Suprapubic skin (tissue), 4 donors: Measurements from ENCODE around the gene CCDC174. TPM values are rescaled to one million over a fixed set of nuclear protein-coding genes. Genes with fewer than 3 reads are reported as not detected.
"Not testable (repeated sequence)": the region's sequence is repeated elsewhere in the genome, so short reads cannot be mapped to it uniquely, and the experiment has no call there.

Experiments
- DNase-seq, 2 donors: peaks; one replicate each; pipeline ENCODE4 v3.0.0-alpha.2; 2019; ENCODE audit warnings: low spot score in 2 of 2
- H3K27ac ChIP-seq: fragments of 200-600 bp; sonication (generic); one replicate; pipeline ENCODE4 v1.5.1; 2019
- H3K27me3 ChIP-seq: fragments of 200-600 bp; sonication (generic); one replicate; pipeline ENCODE4 v1.5.1; 2019
- H3K36me3 ChIP-seq: fragments of 200-600 bp; sonication (generic); one replicate; pipeline ENCODE4 v1.5.1; 2019
- H3K4me1 ChIP-seq: fragments of 200-600 bp; sonication (generic); one replicate; pipeline ENCODE4 v1.5.1; 2019
- H3K4me3 ChIP-seq: fragments of 200-600 bp; sonication (generic); one replicate; pipeline ENCODE4 v1.5.1; 2019; ENCODE audit warnings: mild to moderate bottlenecking
- H3K9me3 ChIP-seq: fragments of 200-600 bp; sonication (generic); one replicate; pipeline ENCODE4 v1.5.1; 2019
- EP300 ChIP-seq: sonication (generic); formaldehyde crosslinking; IDR thresholded peaks from one replicate; pipeline ENCODE4 v1.6.1; 2017; ENCODE audit warnings: antibody characterized with exemption
- POLR2A ChIP-seq, 2 donors: fragments of 450-650 bp; IDR thresholded peaks; one replicate each; pipeline ENCODE4 v1.6.1; 2017; ENCODE audit warnings: antibody characterized with exemption in 2 of 2, mild to moderate bottlenecking in 2 of 2, moderate library complexity in 2 of 2
- POLR2AphosphoS5 ChIP-seq, 3 donors: sonication (generic); formaldehyde crosslinking; IDR thresholded peaks; one replicate each; pipeline ENCODE4 v1.6.1; 2017; ENCODE audit warnings: antibody characterized with exemption in 3 of 3
- WGBS: methylation state at CpG from one replicate; pipeline ENCODE4 v1.1.5; 2018; 5-methylcytosine and 5-hydroxymethylcytosine counted together
- total RNA-seq, 4 donors: library from RNA; depleted of rRNA; stranded (reverse); fragments of >200 nt; gene quantifications; one replicate each; pipeline ENCODE4 v1.1.0, GENCODE V29; 2016
- TF ChIP-seq, protein P1 (sequence below), 2 donors: fragments of 200-600 bp in 1 of 2; fragments of 450-650 bp in 1 of 2; sonication (generic) in 1 of 2; IDR thresholded peaks; one replicate each; pipeline ENCODE4 v1.5.1; 2016 to 2019; ENCODE audit warnings: antibody characterized with exemption in 2 of 2, mild to moderate bottlenecking in 1 of 2, moderate library complexity in 1 of 2

Gene CCDC174
- total RNA-seq, 4 donors from 2014 or later: 11.2 to 39.3 (median 14.6) TPM

- WGBS: 92% methylated on average over 4 of the region's 4 CpGs
- TF ChIP-seq POLR2AphosphoS5 (IDR thresholded peaks at IDR 0.05) (no peak), POLR2A (IDR thresholded peaks at IDR 0.05) (no peak), EP300 (no peak)
- TF ChIP-seq, protein P1, sequence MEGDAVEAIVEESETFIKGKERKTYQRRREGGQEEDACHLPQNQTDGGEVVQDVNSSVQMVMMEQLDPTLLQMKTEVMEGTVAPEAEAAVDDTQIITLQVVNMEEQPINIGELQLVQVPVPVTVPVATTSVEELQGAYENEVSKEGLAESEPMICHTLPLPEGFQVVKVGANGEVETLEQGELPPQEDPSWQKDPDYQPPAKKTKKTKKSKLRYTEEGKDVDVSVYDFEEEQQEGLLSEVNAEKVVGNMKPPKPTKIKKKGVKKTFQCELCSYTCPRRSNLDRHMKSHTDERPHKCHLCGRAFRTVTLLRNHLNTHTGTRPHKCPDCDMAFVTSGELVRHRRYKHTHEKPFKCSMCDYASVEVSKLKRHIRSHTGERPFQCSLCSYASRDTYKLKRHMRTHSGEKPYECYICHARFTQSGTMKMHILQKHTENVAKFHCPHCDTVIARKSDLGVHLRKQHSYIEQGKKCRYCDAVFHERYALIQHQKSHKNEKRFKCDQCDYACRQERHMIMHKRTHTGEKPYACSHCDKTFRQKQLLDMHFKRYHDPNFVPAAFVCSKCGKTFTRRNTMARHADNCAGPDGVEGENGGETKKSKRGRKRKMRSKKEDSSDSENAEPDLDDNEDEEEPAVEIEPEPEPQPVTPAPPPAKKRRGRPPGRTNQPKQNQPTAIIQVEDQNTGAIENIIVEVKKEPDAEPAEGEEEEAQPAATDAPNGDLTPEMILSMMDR (IDR thresholded peaks at IDR 0.05): no peak
Measured at GRCh38 chr3:14650193-14650592, 1.4 kb upstream of the CCDC174 start.

GRCh38 chr3:14652360-14652907 lies 872 bp downstream of the CCDC174 start:
- DNase-seq, H3K27ac ChIP-seq, H3K9me3 ChIP-seq, H3K27me3 ChIP-seq: not testable (repeated sequence)
- WGBS: 80% methylated on average over 21 of the region's 21 CpGs
- Histone ChIP-seq H3K4me3 (peak overlapping the region; percentile 94), H3K36me3 (peaks cover 25% of the 10 kb centered on the region), H3K4me1 (peaks cover 20% of the 10 kb centered on the region)

More at GRCh38 chr3:14650193-14650592, 1.4 kb upstream of the CCDC174 start:
- Histone ChIP-seq H3K36me3 (peaks cover 6% of the 10 kb centered on the region), H3K27me3 (no peaks in the 10 kb centered on the region), H3K4me3 (no peak overlapping the region), H3K4me1 (peaks cover 20% of the 10 kb centered on the region), H3K9me3 (no peaks in the 10 kb centered on the region), H3K27ac (no peak overlapping the region)
- no peak for DNase-seq

DNA sequence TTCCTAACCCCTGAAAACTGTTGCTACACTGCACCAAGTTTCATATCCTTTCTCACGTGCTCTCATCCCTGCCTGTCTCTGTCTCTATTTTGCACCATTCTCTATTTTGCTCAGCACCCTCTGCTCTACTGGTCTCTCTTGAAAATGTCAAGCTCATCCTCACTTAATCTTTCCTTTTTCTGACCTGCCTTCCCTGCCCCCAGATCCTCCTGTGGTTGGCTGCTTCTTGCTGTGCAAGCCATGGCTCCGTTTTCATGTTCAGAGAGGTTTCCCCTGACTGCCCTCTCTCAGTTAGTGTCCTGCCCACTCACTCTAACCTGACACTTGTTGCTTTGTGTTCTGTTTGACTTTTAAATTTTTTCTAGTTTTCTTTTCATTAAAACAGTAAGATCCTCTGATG lies 6.0 kb downstream of the CCDC174 start:
- no peak overlapping the region for H3K4me3 ChIP-seq
- peaks cover 77% of the 10 kb centered on the region for H3K36me3 ChIP-seq
- no peaks in the 10 kb centered on the region for H3K9me3 ChIP-seq
- no peak for DNase-seq
- TF ChIP-seq POLR2AphosphoS5 (IDR thresholded peaks at IDR 0.05) (no peak), EP300 (no peak), POLR2A (IDR thresholded peaks at IDR 0.05) (no peak)
- TF ChIP-seq, protein P1 (IDR thresholded peaks at IDR 0.05): no peak
- WGBS: 89% methylated on average over 2 of the region's 2 CpGs
- no peak overlapping the region for H3K27ac ChIP-seq
- H3K27me3 ChIP-seq: no peaks in the 10 kb centered on the region
- H3K4me1 ChIP-seq: peaks cover 14% of the 10 kb centered on the region

DNA sequence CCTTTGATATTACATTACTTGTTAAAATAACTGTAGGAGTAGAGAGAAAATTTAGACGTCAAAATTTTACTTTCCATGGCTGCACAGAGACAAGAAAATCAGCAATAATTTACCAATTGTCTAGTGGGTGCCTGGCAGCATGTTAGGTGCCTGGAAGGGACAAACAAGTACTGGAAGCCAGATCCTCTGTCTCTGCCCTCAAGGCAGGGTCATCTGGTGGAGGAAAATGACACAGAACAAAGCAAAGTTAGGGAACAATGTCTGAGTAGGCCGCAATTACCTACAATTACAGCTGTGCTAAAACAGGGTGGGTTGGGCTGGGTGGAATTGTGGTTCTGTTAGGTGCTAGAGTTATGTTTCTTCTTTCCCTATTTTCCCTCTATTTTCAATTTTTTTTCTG lies 7.4 kb downstream of the CCDC174 start:
- H3K27ac ChIP-seq: no peak overlapping the region
- H3K36me3 ChIP-seq: peaks cover 91% of the 10 kb centered on the region
- H3K4me3 ChIP-seq: no peak overlapping the region
- no peaks in the 10 kb centered on the region for H3K9me3 ChIP-seq
- H3K4me1 ChIP-seq: no peaks in the 10 kb centered on the region
- WGBS: 85% methylated on average over 2 of the region's 2 CpGs
- DNase-seq: no peak
- no peak for TF ChIP-seq POLR2AphosphoS5 (IDR thresholded peaks at IDR 0.05)
- TF ChIP-seq EP300: no peak
- TF ChIP-seq, protein P1 (IDR thresholded peaks at IDR 0.05): no peak
- TF ChIP-seq POLR2A (IDR thresholded peaks at IDR 0.05): no peak
- H3K27me3 ChIP-seq: no peaks in the 10 kb centered on the region

DNA sequence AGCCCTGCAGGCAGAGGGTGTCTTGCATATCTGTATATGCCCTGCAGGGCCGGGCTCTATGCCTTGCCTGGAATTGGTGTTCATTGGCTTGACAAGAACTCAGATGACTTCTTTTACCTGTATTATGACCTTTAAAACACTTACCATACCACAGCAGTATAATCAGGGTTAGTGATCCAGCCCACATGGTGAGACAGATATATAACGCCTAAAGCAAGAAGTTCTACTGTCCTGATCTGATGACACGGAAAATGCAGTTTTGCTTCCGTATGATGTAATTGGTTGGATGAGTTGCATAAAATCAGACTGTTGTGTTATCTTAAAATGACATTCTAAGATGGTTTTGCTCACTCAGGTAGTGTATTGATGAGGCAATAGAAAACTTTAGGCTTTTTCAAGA lies 9.4 kb downstream of the CCDC174 start:
- no peak overlapping the region for H3K27ac ChIP-seq
- H3K4me1 ChIP-seq: no peaks in the 10 kb centered on the region
- H3K4me3 ChIP-seq: no peak overlapping the region
- H3K27me3 ChIP-seq: no peaks in the 10 kb centered on the region
- no peak for DNase-seq
- H3K9me3 ChIP-seq: no peaks in the 10 kb centered on the region
- 82% methylated on average over 4 of the region's 4 CpGs for WGBS
- no peak for TF ChIP-seq POLR2AphosphoS5 (IDR thresholded peaks at IDR 0.05)
- no peak for TF ChIP-seq EP300
- TF ChIP-seq POLR2A (IDR thresholded peaks at IDR 0.05): no peak
- TF ChIP-seq, protein P1 (IDR thresholded peaks at IDR 0.05): no peak
- H3K36me3 ChIP-seq: peaks cover 99% of the 10 kb centered on the region
